HUDEP-2 (cell line): ENCODE results near the gene SLC4A1AP.
"Not testable (repeated sequence)": the region's sequence is repeated elsewhere in the genome, so short reads cannot be mapped to it uniquely, and the experiment has no call there.

Experiments used
- DNase-seq, 76 experiments: peaks; one replicate each; lab custom pipeline; 2025; ENCODE audit not compliant: unreplicated experiment in 76 of 76; lab: John Stamatoyannopoulos, UW

Gene SLC4A1AP

GRCh38 chr2:27647737-27648136, 16.0 kb upstream of the SLC4A1AP start:
- no peak for DNase-seq

GRCh38 chr2:27651056-27651455, 12.6 kb upstream of the SLC4A1AP start:
- no peak for DNase-seq

GRCh38 chr2:27652341-27652740, 11.3 kb upstream of the SLC4A1AP start:
- no peak for DNase-seq

- no peak for DNase-seq
Measured at GRCh38 chr2:27652790-27653189, 10.9 kb upstream of the SLC4A1AP start.

- no peak for DNase-seq
Measured at GRCh38 chr2:27653397-27653796, 10.3 kb upstream of the SLC4A1AP start.

GRCh38 chr2:27655155-27655951, 8.3 kb upstream of the SLC4A1AP start:
- no peak for DNase-seq

GRCh38 chr2:27661371-27661770, 2.3 kb upstream of the SLC4A1AP start:
- no peak for DNase-seq

- DNase-seq: peak in 1 of 76 experiments; percentile 26
Measured at GRCh38 chr2:27664154-27664574, 475 bp downstream of the SLC4A1AP start.

GRCh38 chr2:27664622-27665363, 1.1 kb downstream of the SLC4A1AP start:
- no peak for DNase-seq

- no peak for DNase-seq
Measured at GRCh38 chr2:27667446-27667845, 3.8 kb downstream of the SLC4A1AP start.

GRCh38 chr2:27671235-27671634, 7.5 kb downstream of the SLC4A1AP start:
- DNase-seq: no peak

GRCh38 chr2:27672723-27673486, 9.2 kb downstream of the SLC4A1AP start:
- DNase-seq: no peak

- DNase-seq: no peak
Measured at GRCh38 chr2:27680571-27680970, 16.9 kb downstream of the SLC4A1AP start.

- no peak for DNase-seq
Measured at GRCh38 chr2:27681841-27682240, 18.2 kb downstream of the SLC4A1AP start.

GRCh38 chr2:27682334-27682771, 18.7 kb downstream of the SLC4A1AP start:
- not testable (repeated sequence) for DNase-seq

GRCh38 chr2:27683390-27684071, 19.8 kb downstream of the SLC4A1AP start:
- DNase-seq: peak in 73 of 76 experiments; percentile 33 to 95 (median 77)

GRCh38 chr2:27685006-27685405, 21.3 kb downstream of the SLC4A1AP start:
- not testable (repeated sequence) for DNase-seq

- no peak for DNase-seq
Measured at GRCh38 chr2:27685577-27685976, 21.9 kb downstream of the SLC4A1AP start.

GRCh38 chr2:27687232-27687631, 23.5 kb downstream of the SLC4A1AP start:
- DNase-seq: no peak

- DNase-seq: no peak
Measured at GRCh38 chr2:27689424-27689823, 25.7 kb downstream of the SLC4A1AP start.

GRCh38 chr2:27690052-27690451, 26.4 kb downstream of the SLC4A1AP start:
- DNase-seq: no peak
